ENCODE results near the gene DEDD. TPM values are rescaled to one million over a fixed set of nuclear protein-coding genes. Genes with fewer than 3 reads are reported as not detected.

DEDD gene
- polyA plus RNA-seq, 2 of the 4 experiments (the other 2 are of a cell fraction): 25.3 to 38.4 TPM

GRCh38 chr1:161166669-161167548 lies 34.4 kb upstream of the DEDD start:
- Histone ChIP-seq H3K27ac (peak overlapping the region; percentile 77 to 92), H3K4me3 (peak overlapping the region; percentile 62), H3K4me2 (peak overlapping the region; percentile 99), H3K9me3 (no peaks in the 10 kb centered on the region), H3K4me1 (peaks cover 16% of the 10 kb centered on the region)
- POLR2A ChIA-PET: interaction anchor here (1.0 to 2.8 kb wide), 8 partner anchors 9 to 223 kb away, joined by 3 to 25 read pairs (median 6); partner anchors contain the start of genes B4GALT3, NDUFS2, UFC1 and USF1
- DNase-seq (ENCODE audit: low read depth in 1 of 2, low spot score in 1 of 2): no peak
- TF ChIP-seq FOXS1 (CRISPR knock-in tag; IDR thresholded peaks at IDR 0.05): no peak
- CTCF ChIA-PET: interaction anchor here (0.7 to 5.5 kb wide), 17 partner anchors 9 to 974 kb away, joined by 3 to 59 read pairs (median 4); partner anchors contain the start of genes DEDD, KLHDC9 and UFC1
- 15% methylated on average over 27 of the region's 33 CpGs for WGBS (ENCODE audit: missing lambda C conversion rate)
- peak; percentile 18 to 43; a peak in 5 of 6 replicates for ATAC-seq
- no peak for FAIRE-seq

DNA sequence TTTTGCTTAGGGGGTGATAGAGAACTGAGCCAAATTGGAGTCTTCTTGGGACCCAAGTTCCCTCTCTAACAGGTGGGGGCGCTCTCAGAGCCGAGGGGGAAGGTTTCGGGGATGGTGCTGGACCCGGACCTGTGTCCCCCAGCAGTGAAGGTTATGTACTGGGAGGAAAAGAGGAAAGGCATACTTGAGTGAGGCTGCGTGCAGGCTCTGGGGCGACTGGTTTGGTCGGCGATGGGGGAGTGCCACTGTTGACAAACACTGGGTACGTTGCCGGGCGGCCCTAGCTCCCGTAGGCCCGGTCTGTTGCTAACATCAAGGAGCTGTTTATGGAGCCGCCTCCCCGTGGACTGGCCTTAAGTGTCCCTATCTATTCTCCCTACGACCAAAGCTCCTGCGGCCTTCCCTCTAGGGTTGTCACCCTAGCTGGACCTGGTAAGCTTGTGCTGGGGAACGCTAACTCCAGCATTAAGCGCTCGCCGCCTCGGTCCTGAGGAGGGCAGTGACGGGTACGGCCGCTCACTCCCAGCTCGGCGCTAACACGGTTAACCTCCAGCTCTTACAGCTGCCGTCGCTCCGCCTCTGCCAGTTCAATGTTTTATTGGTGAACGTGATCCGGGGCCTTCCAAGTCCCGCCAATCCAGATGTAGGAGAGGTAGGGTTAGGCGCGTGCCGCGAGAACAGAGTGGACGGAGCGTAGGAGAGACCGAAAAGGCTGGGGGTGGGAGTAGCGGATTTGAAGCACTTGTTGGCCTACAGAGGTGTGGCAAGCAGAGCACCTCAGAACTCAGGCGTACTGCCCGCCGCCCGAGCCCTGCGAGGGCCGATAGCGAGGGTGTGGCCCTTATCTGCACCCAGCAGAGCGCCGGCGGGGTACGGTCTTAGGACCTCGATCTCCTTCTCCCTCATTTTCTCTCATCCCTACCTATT lies 33.5 kb upstream of the DEDD start, which contains the start of gene PPOX:
Gene PPOX, plus strand, starts transcription at position 685 of the 927 bp plus-strand sequence. CDS start 422 bp downstream, outside the sequence.
- H3K27ac ChIP-seq: peak within 1 kb of the TSS; percentile 77 to 92
- FAIRE-seq (no peak), ATAC-seq (peak; percentile 95 to 97), DNase-seq (ENCODE audit: low read depth in 1 of 2, low spot score in 1 of 2) (peak; percentile 97 to 99)
- under 1% methylated on average over 50 of the region's 54 CpGs for WGBS (ENCODE audit: missing lambda C conversion rate)
- H3K9me3 ChIP-seq: no peaks in the 10 kb centered on the region
- peak within 1 kb of the TSS; percentile 99 for H3K4me2 ChIP-seq
- H3K4me3 ChIP-seq: peak within 1 kb of the TSS; percentile 62
- TF ChIP-seq NR3C1 (IDR thresholded peaks at IDR 0.05): no peak
- TF ChIP-seq, protein P1, sequence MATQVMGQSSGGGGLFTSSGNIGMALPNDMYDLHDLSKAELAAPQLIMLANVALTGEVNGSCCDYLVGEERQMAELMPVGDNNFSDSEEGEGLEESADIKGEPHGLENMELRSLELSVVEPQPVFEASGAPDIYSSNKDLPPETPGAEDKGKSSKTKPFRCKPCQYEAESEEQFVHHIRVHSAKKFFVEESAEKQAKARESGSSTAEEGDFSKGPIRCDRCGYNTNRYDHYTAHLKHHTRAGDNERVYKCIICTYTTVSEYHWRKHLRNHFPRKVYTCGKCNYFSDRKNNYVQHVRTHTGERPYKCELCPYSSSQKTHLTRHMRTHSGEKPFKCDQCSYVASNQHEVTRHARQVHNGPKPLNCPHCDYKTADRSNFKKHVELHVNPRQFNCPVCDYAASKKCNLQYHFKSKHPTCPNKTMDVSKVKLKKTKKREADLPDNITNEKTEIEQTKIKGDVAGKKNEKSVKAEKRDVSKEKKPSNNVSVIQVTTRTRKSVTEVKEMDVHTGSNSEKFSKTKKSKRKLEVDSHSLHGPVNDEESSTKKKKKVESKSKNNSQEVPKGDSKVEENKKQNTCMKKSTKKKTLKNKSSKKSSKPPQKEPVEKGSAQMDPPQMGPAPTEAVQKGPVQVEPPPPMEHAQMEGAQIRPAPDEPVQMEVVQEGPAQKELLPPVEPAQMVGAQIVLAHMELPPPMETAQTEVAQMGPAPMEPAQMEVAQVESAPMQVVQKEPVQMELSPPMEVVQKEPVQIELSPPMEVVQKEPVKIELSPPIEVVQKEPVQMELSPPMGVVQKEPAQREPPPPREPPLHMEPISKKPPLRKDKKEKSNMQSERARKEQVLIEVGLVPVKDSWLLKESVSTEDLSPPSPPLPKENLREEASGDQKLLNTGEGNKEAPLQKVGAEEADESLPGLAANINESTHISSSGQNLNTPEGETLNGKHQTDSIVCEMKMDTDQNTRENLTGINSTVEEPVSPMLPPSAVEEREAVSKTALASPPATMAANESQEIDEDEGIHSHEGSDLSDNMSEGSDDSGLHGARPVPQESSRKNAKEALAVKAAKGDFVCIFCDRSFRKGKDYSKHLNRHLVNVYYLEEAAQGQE (IDR thresholded peaks at IDR 0.05): peak; percentile 82
- no peak for TF ChIP-seq EHMT2 (IDR thresholded peaks at IDR 0.05; ENCODE audit: low read depth)
- peak; percentile 29 to 63; a peak in 2 of 5 replicates for TF ChIP-seq JUN (IDR thresholded peaks at IDR 0.05)
- peak; percentile 21; the same call in 1 of the 2 replicates for TF ChIP-seq GATA3 (IDR thresholded peaks at IDR 0.05; ENCODE audit: borderline replicate concordance)
- no peak for TF ChIP-seq RCOR1 (IDR thresholded peaks at IDR 0.05; ENCODE audit: low read depth, low read length)
- TF ChIP-seq, protein P2, sequence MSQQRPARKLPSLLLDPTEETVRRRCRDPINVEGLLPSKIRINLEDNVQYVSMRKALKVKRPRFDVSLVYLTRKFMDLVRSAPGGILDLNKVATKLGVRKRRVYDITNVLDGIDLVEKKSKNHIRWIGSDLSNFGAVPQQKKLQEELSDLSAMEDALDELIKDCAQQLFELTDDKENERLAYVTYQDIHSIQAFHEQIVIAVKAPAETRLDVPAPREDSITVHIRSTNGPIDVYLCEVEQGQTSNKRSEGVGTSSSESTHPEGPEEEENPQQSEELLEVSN (IDR thresholded peaks at IDR 0.05; ENCODE audit: borderline replicate concordance, low read depth): peak; percentile 80; the same call in 1 of the 2 replicates
- TF ChIP-seq POLR2A (IDR thresholded peaks at IDR 0.05; ENCODE audit: low read length): peak; percentile 70
- TF ChIP-seq CHD2 (IDR thresholded peaks at IDR 0.05; ENCODE audit: low read length, partially characterized antibody): peak; percentile 85
- TF ChIP-seq MAX (IDR thresholded peaks at IDR 0.05): peak; percentile 91
- TF ChIP-seq RARB (CRISPR knock-in tag; IDR thresholded peaks at IDR 0.05): no peak
- TF ChIP-seq TP53 (CRISPR knock-in tag; IDR thresholded peaks at IDR 0.05): no peak
- TF ChIP-seq RFX5 (IDR thresholded peaks at IDR 0.05): 0 out of 2 replicates have a peak, but pooled peaks have one; percentile 6
- TF ChIP-seq FOSL2 (IDR thresholded peaks at IDR 0.05): no peak
- TF ChIP-seq FOSL2 (CRISPR knock-in tag; IDR thresholded peaks at IDR 0.05): no peak
- no peak for TF ChIP-seq EP300 (IDR thresholded peaks at IDR 0.05)
- TF ChIP-seq KDM5A (IDR thresholded peaks at IDR 0.05): peak; percentile 23; the same call in 1 of the 2 replicates
- TF ChIP-seq, protein P3, sequence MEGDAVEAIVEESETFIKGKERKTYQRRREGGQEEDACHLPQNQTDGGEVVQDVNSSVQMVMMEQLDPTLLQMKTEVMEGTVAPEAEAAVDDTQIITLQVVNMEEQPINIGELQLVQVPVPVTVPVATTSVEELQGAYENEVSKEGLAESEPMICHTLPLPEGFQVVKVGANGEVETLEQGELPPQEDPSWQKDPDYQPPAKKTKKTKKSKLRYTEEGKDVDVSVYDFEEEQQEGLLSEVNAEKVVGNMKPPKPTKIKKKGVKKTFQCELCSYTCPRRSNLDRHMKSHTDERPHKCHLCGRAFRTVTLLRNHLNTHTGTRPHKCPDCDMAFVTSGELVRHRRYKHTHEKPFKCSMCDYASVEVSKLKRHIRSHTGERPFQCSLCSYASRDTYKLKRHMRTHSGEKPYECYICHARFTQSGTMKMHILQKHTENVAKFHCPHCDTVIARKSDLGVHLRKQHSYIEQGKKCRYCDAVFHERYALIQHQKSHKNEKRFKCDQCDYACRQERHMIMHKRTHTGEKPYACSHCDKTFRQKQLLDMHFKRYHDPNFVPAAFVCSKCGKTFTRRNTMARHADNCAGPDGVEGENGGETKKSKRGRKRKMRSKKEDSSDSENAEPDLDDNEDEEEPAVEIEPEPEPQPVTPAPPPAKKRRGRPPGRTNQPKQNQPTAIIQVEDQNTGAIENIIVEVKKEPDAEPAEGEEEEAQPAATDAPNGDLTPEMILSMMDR (IDR thresholded peaks at IDR 0.05): peak; percentile 66
- TF ChIP-seq TFCP2L1 (CRISPR knock-in tag; IDR thresholded peaks at IDR 0.05): peak; percentile 63; the same call in 1 of the 2 replicates
- TF ChIP-seq ZC3H11A (IDR thresholded peaks at IDR 0.05): no peak
- no peak for TF ChIP-seq CBX2 (IDR thresholded peaks at IDR 0.05; ENCODE audit: borderline replicate concordance, low read depth)
- TF ChIP-seq, protein P4, sequence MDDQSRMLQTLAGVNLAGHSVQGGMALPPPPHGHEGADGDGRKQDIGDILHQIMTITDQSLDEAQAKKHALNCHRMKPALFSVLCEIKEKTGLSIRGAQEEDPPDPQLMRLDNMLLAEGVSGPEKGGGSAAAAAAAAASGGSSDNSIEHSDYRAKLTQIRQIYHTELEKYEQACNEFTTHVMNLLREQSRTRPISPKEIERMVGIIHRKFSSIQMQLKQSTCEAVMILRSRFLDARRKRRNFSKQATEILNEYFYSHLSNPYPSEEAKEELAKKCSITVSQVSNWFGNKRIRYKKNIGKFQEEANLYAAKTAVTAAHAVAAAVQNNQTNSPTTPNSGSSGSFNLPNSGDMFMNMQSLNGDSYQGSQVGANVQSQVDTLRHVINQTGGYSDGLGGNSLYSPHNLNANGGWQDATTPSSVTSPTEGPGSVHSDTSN (IDR thresholded peaks at IDR 0.05): peak; percentile 69; the same call in 1 of the 2 replicates
- TF ChIP-seq USF2 (IDR thresholded peaks at IDR 0.05): peak; percentile 75
- 0 out of 2 replicates have a peak, but pooled peaks have one; percentile 42 for TF ChIP-seq HOXB13 (CRISPR knock-in tag; IDR thresholded peaks at IDR 0.05; ENCODE audit: low read depth)
- CTCF ChIA-PET: interaction anchor here (0.6 to 5.5 kb wide), 27 partner anchors 10 to 973 kb away, joined by 3 to 59 read pairs (median 4); partner anchors contain the start of genes DEDD, NECTIN4 and UFC1
- peaks cover 16% of the 10 kb centered on the region for H3K4me1 ChIP-seq
- POLR2A ChIA-PET: interaction anchor here (0.6 to 2.8 kb wide), 11 partner anchors 8 to 224 kb away, joined by 3 to 25 read pairs (median 4); partner anchors contain the start of genes B4GALT3, NDUFS2, UFC1 and USF1

Measured in A549 (cell line).